GM12873 (cell line): ENCODE data around the gene OSBPL3.

Source experiments
- CTCF ChIP-seq: IDR thresholded peaks from 2 replicates; pipeline ENCODE4 v1.5.1; 2012; ENCODE audit warnings: low read depth, mild to moderate bottlenecking, moderate library complexity, low read length, control low read depth; ENCODE audit not compliant: insufficient read depth; ENCODE audit errors: missing control alignments

OSBPL3 gene

DNA sequence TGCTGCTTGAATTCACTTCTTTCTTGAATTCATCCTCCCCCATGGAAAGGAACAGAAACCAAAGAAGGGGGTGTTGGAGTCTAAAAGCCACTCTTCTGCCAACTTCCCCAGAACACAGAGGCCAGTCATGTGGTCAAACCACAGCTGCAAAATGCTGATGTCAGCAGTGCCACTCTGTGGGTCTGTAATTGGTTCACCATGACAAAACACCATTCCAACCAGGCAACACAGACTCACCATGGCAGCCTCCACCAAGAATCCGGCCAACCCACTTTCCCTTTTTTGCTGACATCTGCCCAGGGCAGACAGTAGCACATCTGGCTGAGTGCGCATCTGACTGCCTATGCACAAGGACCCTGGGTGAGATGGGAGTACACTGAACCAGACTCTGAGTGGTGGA is 16.8 kb downstream of the OSBPL3 start:
- TF ChIP-seq CTCF, result no peak

GRCh38 chr7:24962418-24962962 is 17.5 kb downstream of the OSBPL3 start:
- no peak for TF ChIP-seq CTCF

DNA sequence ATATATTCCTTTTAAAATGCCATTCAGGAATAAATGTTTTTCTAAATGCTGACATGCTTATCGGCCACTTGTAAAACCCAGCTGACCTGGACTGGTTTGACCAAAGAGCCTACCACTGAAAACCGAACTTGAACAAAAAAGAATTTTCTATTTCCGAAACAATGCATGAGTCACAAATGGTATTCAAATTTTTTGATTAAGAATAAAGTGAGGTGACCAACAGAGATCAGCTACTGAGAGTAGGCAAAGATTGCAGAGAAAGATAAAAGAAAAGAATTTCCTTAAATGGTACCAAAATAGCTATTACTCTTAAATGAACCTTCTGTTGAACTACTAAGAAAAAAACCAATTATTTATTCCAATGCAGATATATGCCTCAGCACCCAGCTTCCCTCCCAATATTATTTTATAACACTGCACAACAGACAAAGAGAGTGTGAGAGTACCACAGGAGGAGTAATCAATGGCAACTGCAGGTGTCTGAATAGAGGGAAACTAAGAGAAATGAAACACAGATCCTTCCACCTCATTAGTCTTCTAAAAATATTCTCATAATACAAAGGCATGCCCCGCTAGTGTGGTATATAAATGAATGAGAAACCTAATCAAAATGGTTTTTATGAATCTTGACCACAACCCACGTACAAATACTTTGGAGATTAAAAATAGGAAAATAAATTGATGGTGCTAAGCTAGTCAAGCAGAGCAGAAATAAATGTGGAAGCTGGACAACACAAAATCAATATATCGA is 20.1 kb downstream of the OSBPL3 start:
- no peak for TF ChIP-seq CTCF

GRCh38 chr7:24958399-24958798 is 21.6 kb downstream of the OSBPL3 start:
- no peak for TF ChIP-seq CTCF

GRCh38 chr7:24956021-24956420 is 24.0 kb downstream of the OSBPL3 start:
- no peak for TF ChIP-seq CTCF

DNA sequence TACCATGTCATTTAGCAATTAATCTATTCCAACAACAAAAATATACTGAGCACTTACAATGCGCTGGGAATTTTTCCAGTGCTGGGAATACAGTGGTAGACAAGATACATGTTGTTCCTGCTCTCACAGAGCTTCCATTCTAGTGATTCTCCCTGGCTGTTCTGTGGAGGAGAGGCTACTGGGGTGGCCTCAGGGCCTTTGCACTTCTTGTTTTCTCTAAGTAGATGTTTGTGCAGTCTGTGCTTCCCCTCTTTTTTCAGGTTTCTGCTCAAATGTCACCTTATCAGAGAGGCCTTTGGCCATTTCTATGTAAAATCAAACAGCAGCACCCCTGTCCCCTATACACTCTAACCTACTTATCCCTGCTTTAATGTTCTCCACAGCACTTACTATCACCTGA is 24.7 kb downstream of the OSBPL3 start:
- TF ChIP-seq CTCF, result no peak

GRCh38 chr7:24952464-24952863 is 27.5 kb downstream of the OSBPL3 start:
- no peak for TF ChIP-seq CTCF
